SK-N-MC (cell line): ENCODE measurements around the gene SSR4.

ENCODE experiments used
- DNase-seq: peaks from one replicate; pipeline ENCODE4 v3.0.0-alpha.2; 2011; ENCODE audit warnings: low read depth, low spot score
- H3K27ac ChIP-seq: fragments of 200-600 bp; sonication (generic); 2 replicates; pipeline ENCODE4 v1.5.1; 2016; ENCODE audit warnings: mixed run types
- H3K36me3 ChIP-seq: fragments of 200-600 bp; sonication (generic); 2 replicates; pipeline ENCODE4 v1.6.1; 2017; ENCODE audit warnings: antibody characterized with exemption, low read length, mixed read lengths; ENCODE audit not compliant: insufficient read depth
- H3K4me3 ChIP-seq: fragments of 200-600 bp; sonication (generic); 2 replicates; pipeline ENCODE4 v1.5.1; 2016
- H3K9ac ChIP-seq: fragments of 200-600 bp; sonication (generic); 2 replicates; pipeline ENCODE4 v1.8.0; 2017; ENCODE audit warnings: mixed run types, mixed read lengths; ENCODE audit not compliant: insufficient read length
- H3K9me3 ChIP-seq: fragments of 200-600 bp; sonication (generic); 2 replicates; pipeline ENCODE4 v1.6.1; 2017; ENCODE audit warnings: low read depth, mild to moderate bottlenecking, antibody characterized with exemption, low read length, moderate library complexity, mixed read lengths
- EZH2 ChIP-seq: fragments of 200-600 bp; sonication (generic); IDR thresholded peaks from one replicate; pipeline ENCODE4 v1.6.1; 2017; ENCODE audit warnings: antibody characterized with exemption
- FOXP2 ChIP-seq: optimal IDR thresholded peaks from 2 replicates; pipeline ENCODE3; 2011; ENCODE audit warnings: mild to moderate bottlenecking, moderate library complexity; ENCODE audit not compliant: insufficient read depth; ENCODE audit errors: extremely low read length, control extremely low read depth
- POLR2AphosphoS5 ChIP-seq: IDR thresholded peaks from 2 replicates; pipeline ENCODE4 v1.6.1; 2012; ENCODE audit warnings: mild to moderate bottlenecking, low read depth, low read length, borderline replicate concordance

Gene SSR4

GRCh38 chrX:153784325-153784967, 10.0 kb upstream of the SSR4 start:
- DNase-seq: no peak
- H3K36me3 ChIP-seq: no peaks in the 10 kb centered on the region
- no peak overlapping the region for H3K4me3 ChIP-seq
- no peaks in the 10 kb centered on the region for H3K9me3 ChIP-seq
- H3K27ac ChIP-seq: no peak overlapping the region
- TF ChIP-seq POLR2AphosphoS5 (no peak), EZH2 (no peak), FOXP2 (no peak)
- H3K9ac ChIP-seq: no peak overlapping the region

- no peak overlapping the region for H3K27ac ChIP-seq
- no peak overlapping the region for H3K9ac ChIP-seq
- H3K9me3 ChIP-seq: no peaks in the 10 kb centered on the region
- H3K4me3 ChIP-seq: no peak overlapping the region
- H3K36me3 ChIP-seq: no peaks in the 10 kb centered on the region; the same call in 1 of the 2 replicates
- no peak for TF ChIP-seq FOXP2
- no peak for TF ChIP-seq POLR2AphosphoS5
- no peak for TF ChIP-seq EZH2
- no peak for DNase-seq
Observed at GRCh38 chrX:153786669-153787068, 7.8 kb upstream of the SSR4 start.

GRCh38 chrX:153789654-153790053, 4.8 kb upstream of the SSR4 start:
- H3K9me3 ChIP-seq: no peaks in the 10 kb centered on the region
- DNase-seq: no peak
- no peak overlapping the region for H3K27ac ChIP-seq
- TF ChIP-seq FOXP2 (no peak), EZH2 (no peak), POLR2AphosphoS5 (no peak)
- no peak overlapping the region for H3K9ac ChIP-seq
- H3K36me3 ChIP-seq: no peaks in the 10 kb centered on the region; the same call in 1 of the 2 replicates
- no peak overlapping the region for H3K4me3 ChIP-seq

GRCh38 chrX:153791104-153791852, 3.2 kb upstream of the SSR4 start:
- Histone ChIP-seq H3K27ac (no peak overlapping the region), H3K9ac (no peak overlapping the region), H3K4me3 (no peak overlapping the region)

GRCh38 chrX:153792368-153792767, 2.1 kb upstream of the SSR4 start:
- no peak overlapping the region for H3K27ac ChIP-seq
- no peak overlapping the region for H3K4me3 ChIP-seq
- H3K9me3 ChIP-seq: no peaks in the 10 kb centered on the region
- no peak overlapping the region for H3K9ac ChIP-seq
- no peak for DNase-seq
- H3K36me3 ChIP-seq: no peaks in the 10 kb centered on the region; the same call in 1 of the 2 replicates
- no peak for TF ChIP-seq FOXP2
- no peak for TF ChIP-seq EZH2
- TF ChIP-seq POLR2AphosphoS5: no peak

More at GRCh38 chrX:153791104-153791852, 3.2 kb upstream of the SSR4 start:
- no peak for TF ChIP-seq EZH2
- no peak for TF ChIP-seq POLR2AphosphoS5
- TF ChIP-seq FOXP2: no peak
- Histone ChIP-seq H3K9me3 (no peaks in the 10 kb centered on the region), H3K36me3 (no peaks in the 10 kb centered on the region; the same call in 1 of the 2 replicates)
- no peak for DNase-seq

- DNase-seq: no peak
- no peak overlapping the region for H3K27ac ChIP-seq
- peak overlapping the region; percentile 89 for H3K9ac ChIP-seq
- H3K36me3 ChIP-seq: no peaks in the 10 kb centered on the region; the same call in 1 of the 2 replicates
- peak overlapping the region; percentile 85 for H3K4me3 ChIP-seq
- no peaks in the 10 kb centered on the region for H3K9me3 ChIP-seq
- TF ChIP-seq FOXP2: no peak
- TF ChIP-seq POLR2AphosphoS5: no peak
- TF ChIP-seq EZH2: no peak
Observed at GRCh38 chrX:153793291-153793690, 1.2 kb upstream of the SSR4 start.

- Histone ChIP-seq H3K27ac (peak overlapping the region; percentile 64; the same call in 1 of the 2 replicates), H3K9ac (peak overlapping the region; percentile 92), H3K9me3 (no peaks in the 10 kb centered on the region), H3K36me3 (no peaks in the 10 kb centered on the region; the same call in 1 of the 2 replicates), H3K4me3 (peak overlapping the region; percentile 85)
- TF ChIP-seq EZH2: no peak
- no peak for TF ChIP-seq FOXP2
- no peak; the same call in 1 of the 2 replicates for TF ChIP-seq POLR2AphosphoS5
- DNase-seq: no peak
Observed at GRCh38 chrX:153794897-153795816, 689 bp downstream of the SSR4 start.

GRCh38 chrX:153797415-153798015, 3.0 kb downstream of the SSR4 start:
- no peak for DNase-seq
- no peak for TF ChIP-seq EZH2
- TF ChIP-seq POLR2AphosphoS5: no peak
- TF ChIP-seq FOXP2: no peak
- Histone ChIP-seq H3K9ac (no peak overlapping the region), H3K4me3 (no peak overlapping the region), H3K27ac (no peak overlapping the region), H3K36me3 (no peaks in the 10 kb centered on the region; the same call in 1 of the 2 replicates), H3K9me3 (no peaks in the 10 kb centered on the region)
